Smooth muscle cell (in vitro differentiated cells): Measurements from ENCODE around the gene DYRK2. TPM values are rescaled to one million over a fixed set of nuclear protein-coding genes. Genes with fewer than 3 reads are reported as not detected.
A peak's percentile ranks its signal among the peaks of the same experiment; 100 is the strongest.

ENCODE experiments used
- DNase-seq: peaks from one replicate; lab custom pipeline; 2025; ENCODE audit not compliant: unreplicated experiment; lab: John Stamatoyannopoulos, UW
- H2AFZ ChIP-seq: fragments of 200-600 bp; sonication (generic); 2 replicates; pipeline ENCODE4 v1.6.0; 2016; ENCODE audit warnings: antibody characterized with exemption, low read depth, mild to moderate bottlenecking
- H3F3A ChIP-seq: fragments of 200-600 bp; sonication (generic); 2 replicates; pipeline ENCODE4 v1.6.0; 2017; ENCODE audit warnings: antibody characterized with exemption, low read depth
- H3K27ac ChIP-seq: fragments of 200-600 bp; sonication (generic); 2 replicates; pipeline ENCODE4 v1.5.1; 2016; ENCODE audit warnings: low read depth, mild to moderate bottlenecking
- H3K27me3 ChIP-seq: fragments of 200-600 bp; sonication (generic); 2 replicates; pipeline ENCODE4 v1.6.1; 2016; ENCODE audit warnings: low read depth, mild to moderate bottlenecking
- H3K36me3 ChIP-seq: fragments of 200-600 bp; sonication (generic); 2 replicates; pipeline ENCODE4 v1.5.1; 2016; ENCODE audit warnings: low read depth
- H3K4me1 ChIP-seq: fragments of 200-600 bp; sonication (generic); 2 replicates; pipeline ENCODE4 v1.5.1; 2016; ENCODE audit warnings: low read depth
- H3K4me2 ChIP-seq: fragments of 200-600 bp; sonication (generic); 2 replicates; pipeline ENCODE4 v1.6.0; 2016; ENCODE audit warnings: mild to moderate bottlenecking
- H3K4me3 ChIP-seq: fragments of 200-600 bp; sonication (generic); 2 replicates; pipeline ENCODE4 v1.5.1; 2016; ENCODE audit warnings: mild to moderate bottlenecking
- H3K79me2 ChIP-seq: fragments of 200-600 bp; sonication (generic); 2 replicates; pipeline ENCODE4 v1.6.0; 2016; ENCODE audit warnings: low read depth, mild to moderate bottlenecking
- H3K9ac ChIP-seq: fragments of 200-600 bp; sonication (generic); 2 replicates; pipeline ENCODE4 v1.6.0; 2016; ENCODE audit warnings: low read depth
- H3K9me3 ChIP-seq: fragments of 200-600 bp; sonication (generic); replicated peaks from 2 replicates; pipeline ENCODE4 v1.5.1; 2016; ENCODE audit warnings: low read depth
- H4K20me1 ChIP-seq: fragments of 200-600 bp; sonication (generic); 2 replicates; pipeline ENCODE4 v1.6.0; 2016; ENCODE audit warnings: low read depth
- WGBS: methylation state at CpG from one replicate; pipeline ENCODE4 v1.1.7; 2016; ENCODE audit warnings: low lambda C conversion rate; 5-methylcytosine and 5-hydroxymethylcytosine counted together
- polyA plus RNA-seq: library from polyadenylated mRNA; unstranded; fragments of >200 nt; fragmentation: Nextera tagmentation; extraction: Ambion mirVana; gene quantifications from 2 replicates; pipeline ENCODE4 v1.2.1, GENCODE V29; 2016
- total RNA-seq: library from RNA; depleted of rRNA; stranded (reverse); fragments of >200 nt; gene quantifications from 2 replicates; pipeline ENCODE4 v1.2.3, GENCODE V29; 2014
- TF ChIP-seq, protein P1 (sequence below): fragments of 200-600 bp; sonication (generic); IDR thresholded peaks from 2 replicates; pipeline ENCODE4 v1.5.1; 2017; ENCODE audit warnings: borderline replicate concordance, mild to moderate bottlenecking, antibody characterized with exemption; ENCODE audit not compliant: insufficient read depth, poor library complexity, severe bottlenecking

DYRK2 gene
- total and polyA plus RNA-seq, 2 experiments from 2014 or later, result 44.0 to 64.1 TPM

GRCh38 chr12:67691220-67691619, 42.7 kb downstream of the DYRK2 start:
- Histone ChIP-seq H3K27me3 (no peaks in the 10 kb centered on the region), H2AFZ (no peak overlapping the region), H3K79me2 (peaks cover 24% of the 10 kb centered on the region), H3K4me2 (peak overlapping the region; percentile 75), H3K9ac (no peak overlapping the region), H3K9me3 (no peaks in the 10 kb centered on the region), H4K20me1 (no peaks in the 10 kb centered on the region), H3K27ac (peak overlapping the region; percentile 90), H3F3A (peaks cover 12% of the 10 kb centered on the region), H3K4me3 (no peak overlapping the region), H3K36me3 (no peaks in the 10 kb centered on the region), H3K4me1 (peaks cover 18% of the 10 kb centered on the region)
- DNase-seq, result no peak
- TF ChIP-seq, protein P1, sequence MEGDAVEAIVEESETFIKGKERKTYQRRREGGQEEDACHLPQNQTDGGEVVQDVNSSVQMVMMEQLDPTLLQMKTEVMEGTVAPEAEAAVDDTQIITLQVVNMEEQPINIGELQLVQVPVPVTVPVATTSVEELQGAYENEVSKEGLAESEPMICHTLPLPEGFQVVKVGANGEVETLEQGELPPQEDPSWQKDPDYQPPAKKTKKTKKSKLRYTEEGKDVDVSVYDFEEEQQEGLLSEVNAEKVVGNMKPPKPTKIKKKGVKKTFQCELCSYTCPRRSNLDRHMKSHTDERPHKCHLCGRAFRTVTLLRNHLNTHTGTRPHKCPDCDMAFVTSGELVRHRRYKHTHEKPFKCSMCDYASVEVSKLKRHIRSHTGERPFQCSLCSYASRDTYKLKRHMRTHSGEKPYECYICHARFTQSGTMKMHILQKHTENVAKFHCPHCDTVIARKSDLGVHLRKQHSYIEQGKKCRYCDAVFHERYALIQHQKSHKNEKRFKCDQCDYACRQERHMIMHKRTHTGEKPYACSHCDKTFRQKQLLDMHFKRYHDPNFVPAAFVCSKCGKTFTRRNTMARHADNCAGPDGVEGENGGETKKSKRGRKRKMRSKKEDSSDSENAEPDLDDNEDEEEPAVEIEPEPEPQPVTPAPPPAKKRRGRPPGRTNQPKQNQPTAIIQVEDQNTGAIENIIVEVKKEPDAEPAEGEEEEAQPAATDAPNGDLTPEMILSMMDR, result no peak
- WGBS, result 70% methylated on average over 5 of the region's 5 CpGs

DNA sequence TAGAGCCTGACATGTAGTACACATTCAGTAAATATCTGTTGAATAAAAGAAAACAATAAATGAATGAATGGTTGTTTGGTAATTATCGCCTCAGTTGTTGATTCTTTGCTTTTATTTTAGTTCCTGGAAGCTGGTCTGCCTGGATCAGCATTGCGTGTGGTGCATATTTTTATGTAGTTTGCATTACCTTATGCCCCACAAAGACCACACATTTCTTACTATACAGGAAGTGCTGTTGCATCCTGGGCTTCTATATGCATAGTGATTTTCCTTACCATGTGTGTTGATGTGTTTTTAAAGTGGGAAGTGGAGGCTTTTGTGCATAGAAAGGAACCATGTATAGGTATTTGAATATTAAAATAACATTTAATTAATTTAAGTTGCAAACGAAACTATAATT, 43.6 kb downstream of the DYRK2 start:
- no peaks in the 10 kb centered on the region for H3K27me3 ChIP-seq
- TF ChIP-seq, protein P1, result no peak
- no peak overlapping the region for H3K4me3 ChIP-seq
- H3K79me2 ChIP-seq, result peaks cover 20% of the 10 kb centered on the region
- H3K27ac ChIP-seq, result peak overlapping the region; percentile 90
- H2AFZ ChIP-seq, result no peak overlapping the region
- WGBS, result 92% methylated on average over 3 of the region's 3 CpGs
- H4K20me1 ChIP-seq, result no peaks in the 10 kb centered on the region
- no peak overlapping the region for H3K9ac ChIP-seq
- peaks cover 18% of the 10 kb centered on the region for H3K4me1 ChIP-seq
- H3K4me2 ChIP-seq, result peak overlapping the region; percentile 75
- H3F3A ChIP-seq, result peaks cover 12% of the 10 kb centered on the region
- no peaks in the 10 kb centered on the region for H3K9me3 ChIP-seq
- no peaks in the 10 kb centered on the region for H3K36me3 ChIP-seq
- no peak for DNase-seq

GRCh38 chr12:67692966-67693365, 44.4 kb downstream of the DYRK2 start:
- TF ChIP-seq, protein P1, result no peak
- no peaks in the 10 kb centered on the region for H4K20me1 ChIP-seq
- peaks cover 20% of the 10 kb centered on the region for H3K4me1 ChIP-seq
- WGBS, result 98% methylated on average over 2 of the region's 2 CpGs
- no peaks in the 10 kb centered on the region for H3K9me3 ChIP-seq
- DNase-seq, result no peak
- H2AFZ ChIP-seq, result no peak overlapping the region
- peaks cover 12% of the 10 kb centered on the region for H3F3A ChIP-seq
- H3K9ac ChIP-seq, result no peak overlapping the region
- H3K4me3 ChIP-seq, result no peak overlapping the region
- H3K27ac ChIP-seq, result no peak overlapping the region
- H3K4me2 ChIP-seq, result no peak overlapping the region
- H3K36me3 ChIP-seq, result no peaks in the 10 kb centered on the region
- peaks cover 14% of the 10 kb centered on the region for H3K79me2 ChIP-seq
- no peaks in the 10 kb centered on the region for H3K27me3 ChIP-seq

- Histone ChIP-seq H3K9me3 (no peaks in the 10 kb centered on the region), H3K4me3 (no peak overlapping the region), H4K20me1 (no peaks in the 10 kb centered on the region), H3F3A (peaks cover 14% of the 10 kb centered on the region), H2AFZ (no peak overlapping the region), H3K27ac (no peak overlapping the region), H3K27me3 (no peaks in the 10 kb centered on the region), H3K79me2 (peaks cover 10% of the 10 kb centered on the region), H3K36me3 (no peaks in the 10 kb centered on the region), H3K4me1 (peaks cover 23% of the 10 kb centered on the region), H3K4me2 (no peak overlapping the region), H3K9ac (no peak overlapping the region)
- 100% methylated on average over 3 of the region's 3 CpGs for WGBS
- TF ChIP-seq, protein P1, result no peak
- DNase-seq, result no peak
Observed at GRCh38 chr12:67693894-67694293, 45.3 kb downstream of the DYRK2 start.
